GM18505 (cell line): Measurements from ENCODE around the gene RBM43.

ENCODE experiments used
- ATAC-seq: cut with Tn5 transposase; IDR thresholded peaks from one replicate; pipeline ENCODE4 v1.9.1; 2021; ENCODE audit not compliant: unreplicated experiment
- POLR2A ChIP-seq: IDR thresholded peaks from 4 replicates; pipeline ENCODE4 v1.6.1; 2011; ENCODE audit warnings: borderline replicate concordance; ENCODE audit not compliant: insufficient read depth, insufficient read length; ENCODE audit errors: extremely low read depth

The RBM43 gene

DNA sequence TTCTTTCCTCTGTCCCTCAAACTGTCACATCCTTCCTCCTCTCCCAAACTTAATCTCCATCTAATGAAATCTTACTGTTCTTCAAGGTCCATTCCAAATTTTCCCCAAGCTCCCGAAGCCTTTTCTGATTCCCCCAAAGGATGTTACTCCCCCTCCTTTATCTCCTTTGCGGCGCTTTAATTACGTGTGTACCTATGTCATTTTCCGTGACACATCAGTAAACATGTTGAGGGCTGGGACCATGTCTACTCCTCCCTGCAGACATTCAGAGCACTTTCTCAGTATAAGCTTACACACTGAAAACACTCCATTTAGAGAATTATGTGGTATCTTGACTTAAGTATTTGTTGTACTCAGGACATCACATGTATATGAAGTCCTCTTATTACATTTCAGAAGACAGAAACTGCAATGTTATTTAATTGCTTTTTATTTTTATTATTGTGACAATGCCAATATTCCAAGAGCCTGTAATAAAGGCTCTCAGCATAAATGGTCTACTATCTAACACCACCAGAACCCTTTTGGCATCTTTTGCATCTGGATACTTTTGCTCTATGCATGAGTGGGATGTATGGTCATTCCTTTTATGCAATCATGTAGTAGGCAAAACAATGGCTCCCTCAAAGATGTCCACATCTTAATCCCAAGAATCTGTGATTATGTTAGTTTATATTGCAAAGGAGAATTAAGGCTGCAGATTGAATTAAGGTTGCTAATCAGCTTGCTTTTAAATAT lies 26.0 kb upstream of the RBM43 start:
- no peak for ATAC-seq
- no peak for TF ChIP-seq POLR2A

DNA sequence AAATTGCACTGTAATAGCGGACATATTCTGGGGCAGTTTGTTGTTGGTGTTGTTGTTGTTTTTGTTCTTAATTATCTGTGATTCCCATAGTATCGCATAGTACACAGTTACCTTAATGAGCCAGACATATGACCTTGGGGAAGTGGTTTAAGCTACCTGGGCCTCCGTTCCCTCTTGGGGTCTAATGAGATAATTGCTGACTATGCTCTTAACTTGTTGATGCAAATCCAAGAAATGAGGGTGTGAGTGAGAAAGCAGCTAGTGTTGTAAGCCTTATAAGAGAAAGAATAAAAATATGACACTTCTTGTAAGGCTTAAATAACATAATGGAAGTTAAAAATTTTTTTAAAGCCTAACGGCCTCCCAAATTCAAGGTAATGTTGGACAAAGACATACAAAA lies 20.7 kb upstream of the RBM43 start:
- TF ChIP-seq POLR2A: no peak

DNA sequence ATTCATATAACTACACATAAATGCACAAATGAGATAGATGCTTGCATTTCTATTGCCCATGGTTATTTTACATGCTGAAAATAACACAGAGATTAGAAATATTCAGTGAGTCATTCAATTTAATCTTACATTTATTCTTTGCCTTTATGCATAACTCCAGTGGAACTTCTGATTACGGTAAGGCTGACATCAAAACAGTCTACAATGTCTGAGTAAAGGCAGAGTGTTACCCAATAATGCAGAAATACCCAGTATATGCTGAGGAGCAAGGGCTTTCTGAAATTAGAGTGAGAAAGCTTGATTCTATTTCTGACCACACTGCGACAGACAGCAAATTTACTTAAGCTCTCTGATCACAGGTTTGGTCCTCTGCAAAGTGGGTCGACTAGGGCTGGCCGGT lies 18.6 kb upstream of the RBM43 start:
- TF ChIP-seq POLR2A: no peak
- no peak for ATAC-seq

More for the DNA sequence above, 20.7 kb upstream of the RBM43 start:
- no peak for ATAC-seq

DNA sequence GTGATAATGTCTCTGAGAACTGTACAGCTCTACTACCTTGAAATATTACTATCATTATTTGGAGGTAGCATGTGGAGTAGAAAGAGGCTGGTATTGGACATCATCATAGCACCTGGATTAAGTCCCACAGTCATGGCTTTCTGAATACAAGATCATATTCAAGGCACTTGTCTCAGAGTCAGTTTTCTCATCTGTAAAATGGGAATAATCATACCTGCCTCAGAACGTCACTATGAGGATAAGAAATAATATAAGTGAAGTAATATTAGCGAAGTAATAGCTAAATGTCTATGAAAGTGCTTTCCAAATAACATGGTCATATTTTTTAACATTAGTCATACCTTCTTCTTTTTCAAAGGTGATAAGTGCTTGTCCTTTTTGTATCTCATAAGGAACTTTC lies 16.8 kb upstream of the RBM43 start:
- no peak for TF ChIP-seq POLR2A
- no peak for ATAC-seq

DNA sequence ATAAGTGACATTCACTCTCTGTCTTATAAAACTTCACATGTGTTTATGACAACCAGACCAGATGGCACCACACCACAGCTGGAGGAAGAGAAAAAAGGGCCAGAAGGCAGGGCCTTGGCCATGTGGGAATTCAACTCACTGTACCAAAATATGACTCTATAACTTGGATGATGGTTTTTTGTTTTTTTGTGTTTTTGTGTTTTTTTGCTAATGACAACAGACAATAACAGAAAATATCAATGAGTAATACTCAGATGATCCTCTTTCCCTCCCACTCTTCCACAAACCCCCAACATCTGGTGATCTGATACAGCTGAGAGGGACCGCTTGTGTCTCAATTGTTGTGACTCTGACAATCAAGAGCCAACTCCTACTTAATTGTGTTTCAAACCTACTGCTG lies 15.4 kb upstream of the RBM43 start:
- no peak for TF ChIP-seq POLR2A
- no peak for ATAC-seq

DNA sequence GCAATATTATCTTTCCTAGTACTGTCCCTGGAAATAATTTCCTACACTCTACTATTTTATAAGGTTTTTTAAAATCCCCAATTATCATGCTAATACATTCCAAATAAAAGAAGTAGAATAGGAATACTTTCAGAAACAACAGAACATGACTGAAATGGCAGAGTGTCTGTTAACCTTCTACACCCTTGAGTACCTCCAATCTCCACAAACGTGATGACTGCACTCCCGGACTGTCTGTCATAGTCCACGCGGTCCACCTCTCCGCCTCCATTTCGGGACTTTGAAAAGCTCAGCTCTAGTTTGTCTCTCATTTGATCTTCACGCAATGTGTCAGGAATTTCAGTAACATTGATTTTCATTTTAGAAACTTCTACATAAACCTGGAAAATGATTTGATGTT lies 13.6 kb upstream of the RBM43 start:
- no peak for ATAC-seq
- TF ChIP-seq POLR2A: no peak

DNA sequence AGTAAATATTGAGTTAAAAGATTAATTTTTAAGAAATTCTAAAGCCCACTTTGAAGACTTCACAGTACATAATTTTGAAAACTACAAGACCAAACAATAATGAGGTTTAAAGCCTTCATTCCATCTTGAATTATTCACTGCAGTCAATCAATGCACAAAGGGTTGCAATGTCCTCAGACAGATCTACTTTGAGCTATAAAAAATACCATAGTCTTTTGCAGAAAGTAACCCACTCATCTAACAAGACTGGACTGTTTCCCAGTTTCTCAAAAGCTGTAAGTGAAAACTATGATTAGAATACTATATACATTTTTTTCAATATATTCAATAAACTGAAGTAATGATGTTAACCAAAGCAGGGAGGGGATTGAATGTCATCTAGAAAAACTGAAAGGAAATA lies 10.2 kb upstream of the RBM43 start:
- no peak for TF ChIP-seq POLR2A
- no peak for ATAC-seq

DNA sequence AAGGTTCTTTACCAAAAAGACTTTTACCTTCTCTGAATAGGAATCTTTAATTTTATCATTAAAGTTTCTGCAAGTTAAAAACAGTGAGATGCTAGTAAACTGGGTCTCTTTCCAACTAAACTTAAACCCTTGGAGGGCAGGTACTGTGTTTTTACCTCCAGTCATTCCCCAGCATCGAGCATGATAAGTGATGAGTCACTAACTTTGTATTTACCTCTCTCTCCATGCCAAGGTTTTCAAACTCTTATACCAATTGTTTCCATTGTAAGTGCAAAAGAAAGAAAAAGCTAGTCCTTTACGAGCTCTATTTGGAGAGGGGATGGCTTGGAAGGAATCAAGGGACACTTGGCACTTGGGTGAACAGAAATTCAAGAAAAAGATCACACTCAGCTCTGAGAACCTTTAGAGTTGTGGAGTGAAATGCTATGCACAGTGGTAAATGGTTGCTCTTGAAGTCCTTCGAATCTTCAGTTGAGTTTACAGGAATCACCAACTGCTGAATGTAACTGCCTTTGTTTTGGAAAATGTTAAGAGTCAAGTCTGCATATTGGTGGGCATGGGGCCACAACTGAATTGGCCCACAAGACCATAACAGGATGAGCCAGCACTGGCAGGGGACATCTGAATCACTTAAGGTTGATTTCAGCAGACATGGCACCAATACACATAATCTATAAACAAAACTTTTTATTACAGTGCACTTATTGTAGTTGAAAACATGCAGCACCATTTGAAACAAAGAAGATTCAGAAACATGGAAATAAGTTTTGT lies 8.3 kb upstream of the RBM43 start:
- TF ChIP-seq POLR2A: no peak
- ATAC-seq: no peak

DNA sequence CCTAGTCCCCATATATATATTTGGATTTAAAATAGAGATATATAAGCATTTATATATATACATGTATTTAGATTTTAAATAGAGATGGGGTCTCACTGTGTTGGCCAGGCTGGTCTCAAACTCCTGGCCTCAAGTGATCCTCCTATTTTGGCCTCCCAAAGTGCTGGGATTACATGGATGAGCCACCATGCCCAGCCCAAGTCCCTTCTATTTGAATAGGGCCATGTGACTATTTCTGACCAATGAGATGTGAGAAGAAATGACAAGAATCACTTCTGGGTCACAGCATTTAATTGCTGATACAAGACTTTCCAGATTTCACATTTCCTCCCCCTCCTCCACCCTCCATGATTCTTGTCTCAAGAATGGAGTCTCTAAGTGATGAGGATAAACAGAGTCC lies 6.4 kb upstream of the RBM43 start:
- no peak for ATAC-seq
- no peak for TF ChIP-seq POLR2A

DNA sequence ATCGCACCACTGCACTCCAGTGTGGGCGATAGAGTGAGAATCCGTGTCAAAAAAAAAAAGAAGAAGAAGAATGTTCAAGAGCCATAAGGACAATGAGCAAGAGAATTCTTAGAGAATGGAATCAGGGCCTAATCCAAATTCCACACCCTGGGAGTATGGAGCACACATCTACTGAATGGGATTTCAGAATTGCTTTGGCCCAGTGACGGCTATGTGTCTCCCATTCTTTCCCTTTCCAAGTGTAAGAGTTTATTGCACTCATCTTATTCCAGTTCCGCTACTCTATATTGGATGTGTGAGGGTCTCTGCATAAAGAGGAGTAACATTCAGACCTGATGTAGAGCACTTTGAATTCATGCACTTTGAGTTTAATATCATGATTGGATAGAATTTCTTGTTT lies 5.9 kb upstream of the RBM43 start:
- no peak for TF ChIP-seq POLR2A
- no peak for ATAC-seq

DNA sequence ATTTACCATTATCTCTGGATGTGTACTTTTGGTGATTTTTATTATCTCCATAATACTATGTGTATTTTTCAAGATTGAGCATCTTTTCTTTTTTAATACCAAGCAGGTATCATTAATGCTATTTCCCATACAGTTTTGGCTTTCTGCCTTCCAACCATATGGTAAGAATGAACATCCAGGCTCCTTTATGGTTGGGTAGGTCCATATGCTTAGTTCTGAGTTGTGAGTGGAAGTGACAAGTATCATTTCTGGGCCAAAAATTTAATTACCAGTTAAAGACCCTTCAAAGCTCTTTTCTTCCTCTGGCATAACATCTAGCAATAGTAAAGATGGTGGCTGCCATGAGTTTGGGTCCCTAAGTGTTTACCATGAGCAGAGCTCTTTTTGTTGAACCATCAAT lies 4.3 kb upstream of the RBM43 start:
- no peak for TF ChIP-seq POLR2A
- no peak for ATAC-seq

DNA sequence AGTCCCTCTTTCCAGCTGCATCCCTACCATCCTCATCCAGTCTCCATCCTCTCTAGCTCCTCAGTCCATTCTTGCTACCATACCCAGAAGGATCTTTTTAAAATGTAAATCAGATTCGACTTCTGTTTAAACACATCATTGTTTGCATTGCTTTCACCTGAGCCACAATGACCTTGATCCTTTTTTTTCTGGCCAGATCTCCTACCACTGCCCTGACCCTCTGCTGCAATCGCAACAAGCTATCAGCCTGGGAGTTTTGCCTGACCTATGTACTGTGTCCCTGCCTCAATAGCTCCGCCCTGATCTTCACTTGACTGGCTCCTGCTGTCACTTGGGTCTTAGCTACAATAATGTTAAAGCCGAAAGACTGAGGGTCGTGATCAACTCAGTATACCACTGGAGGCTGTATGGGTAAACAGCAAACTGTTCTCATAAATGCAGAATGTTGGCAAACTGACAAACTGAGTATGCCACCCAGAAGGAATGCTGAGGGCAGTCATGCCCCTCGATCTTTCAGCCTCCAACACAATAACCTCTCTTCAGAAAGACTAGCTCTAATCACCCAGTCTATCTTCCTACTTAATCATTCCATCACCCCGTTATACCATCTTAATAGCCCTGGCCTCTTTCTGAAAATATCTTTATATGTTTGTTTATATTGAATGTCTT lies 2.6 kb upstream of the RBM43 start:
- ATAC-seq: no peak
- TF ChIP-seq POLR2A: no peak

DNA sequence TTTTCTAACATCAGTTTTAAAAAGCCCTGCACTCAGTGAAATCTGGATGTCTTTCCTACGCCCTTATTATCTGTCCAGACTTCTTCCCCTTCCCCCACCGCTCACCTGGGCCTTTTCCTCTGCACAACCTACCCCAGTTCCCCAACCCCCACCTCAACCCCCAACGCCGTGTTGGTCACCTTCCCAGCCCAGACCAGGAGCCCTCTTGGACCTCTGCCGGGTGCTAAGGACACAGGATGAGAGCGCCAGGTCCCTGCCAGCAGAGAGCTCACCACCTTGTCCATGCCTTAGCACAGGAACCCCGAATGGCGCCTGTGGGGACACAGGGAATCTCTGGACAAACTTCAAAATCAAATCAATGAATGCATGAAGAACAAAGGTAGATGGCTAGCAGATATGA lies 966 bp upstream of the RBM43 start:
- ATAC-seq: no peak
- TF ChIP-seq POLR2A: no peak

DNA sequence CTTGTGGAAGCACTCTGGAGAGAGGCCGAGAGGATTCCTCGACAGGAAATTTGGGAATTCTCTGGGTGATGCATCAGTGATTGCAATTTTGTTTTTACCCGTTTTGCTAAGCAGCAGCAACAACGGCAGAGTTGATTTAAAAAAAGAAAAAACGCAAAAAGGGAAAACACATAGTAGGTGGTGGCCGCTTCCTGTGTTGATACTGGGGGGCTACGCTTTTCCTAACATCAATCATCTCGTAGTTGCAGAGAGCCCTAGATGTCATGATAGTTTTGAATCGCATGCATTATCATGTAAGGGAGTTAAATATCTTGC lies 271 bp upstream of the RBM43 start:
- TF ChIP-seq POLR2A: no peak
- no peak for ATAC-seq
